CD4-positive, alpha-beta T cell treated with Interferon alpha-2 for 1 hour (primary cell): ENCODE measurements around the gene ARHGEF4.
"Not testable (repeated sequence)": the region's sequence is repeated elsewhere in the genome, so short reads cannot be mapped to it uniquely, and the experiment has no call there.

ENCODE experiments used
- DNase-seq, 2 donors: peaks; one replicate each; pipeline ENCODE4 v3.0.0-alpha.2; 2020 to 2022

ARHGEF4 gene

DNA sequence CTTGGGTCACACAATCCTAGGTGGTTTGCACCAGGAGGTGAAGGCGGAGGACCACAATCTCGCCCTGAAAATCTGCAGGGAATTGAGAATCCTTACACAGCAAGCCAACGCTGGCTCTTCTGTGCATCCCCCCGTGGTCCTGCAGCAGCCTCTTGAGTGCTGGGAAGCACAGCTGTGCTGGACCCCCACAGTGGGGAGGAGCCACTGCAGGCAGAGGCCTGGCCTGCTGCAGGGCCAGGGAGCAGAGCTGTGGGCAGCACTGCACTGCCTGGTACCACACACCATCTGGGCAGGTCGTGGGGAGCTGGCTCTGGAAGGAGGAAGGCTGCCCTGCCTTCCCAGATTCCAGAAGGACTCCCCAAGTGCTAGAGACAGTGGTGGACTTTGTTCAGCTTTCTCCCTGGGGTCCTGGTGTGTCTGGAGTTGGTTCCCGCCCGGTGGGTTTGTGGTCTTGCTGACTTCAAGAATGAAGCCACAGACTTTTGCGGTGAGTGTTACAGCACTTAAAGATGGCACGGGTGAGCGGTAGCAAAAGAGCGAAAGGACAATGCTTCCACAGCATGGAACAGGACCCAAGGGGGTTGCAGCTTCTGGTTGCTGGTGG, 150.3 kb downstream of the ARHGEF4 start:
- no peak for DNase-seq

DNA sequence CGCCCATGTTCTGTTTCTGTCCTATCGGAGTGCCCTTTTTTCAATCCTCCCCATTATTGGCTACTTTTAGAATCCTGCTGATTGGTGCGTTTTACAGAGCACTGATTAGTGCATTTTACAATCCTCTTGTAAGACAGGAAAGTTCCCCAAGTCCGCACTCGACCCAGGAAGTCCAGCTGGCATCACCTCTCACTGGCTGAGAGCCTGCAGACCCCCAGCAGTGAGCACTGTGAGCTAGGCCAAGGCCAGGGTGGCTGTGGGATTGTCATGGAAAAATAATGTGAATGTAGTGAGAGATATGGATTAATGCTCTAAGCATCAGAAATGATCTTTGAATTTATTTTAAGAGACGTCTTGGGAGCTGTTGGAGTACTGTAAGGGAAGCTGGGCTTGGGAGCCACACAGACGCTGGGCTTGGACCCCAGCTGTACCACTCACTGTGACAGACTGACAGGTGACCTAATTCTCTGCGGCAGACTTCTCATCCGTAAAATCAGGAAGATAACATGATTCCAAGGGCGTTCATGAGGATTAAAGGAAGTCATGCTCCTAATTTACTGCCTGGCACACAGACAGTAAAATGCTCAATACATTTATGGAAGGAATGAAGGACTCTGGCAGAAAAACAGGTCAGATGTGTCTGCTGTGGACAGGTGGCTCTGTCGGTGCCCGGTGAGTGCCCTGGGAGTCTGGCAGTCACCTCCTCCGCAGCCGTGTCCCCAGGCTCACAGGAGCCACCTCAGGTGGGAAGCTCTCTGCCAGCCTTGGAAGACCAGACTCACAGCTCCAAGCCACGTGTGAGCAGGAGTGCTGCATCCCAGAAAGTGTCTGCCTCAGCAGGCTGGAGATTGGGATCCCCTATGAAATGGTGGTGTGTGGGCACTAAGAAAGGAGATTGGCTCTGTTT, 151.1 kb downstream of the ARHGEF4 start:
- DNase-seq = no peak

DNA sequence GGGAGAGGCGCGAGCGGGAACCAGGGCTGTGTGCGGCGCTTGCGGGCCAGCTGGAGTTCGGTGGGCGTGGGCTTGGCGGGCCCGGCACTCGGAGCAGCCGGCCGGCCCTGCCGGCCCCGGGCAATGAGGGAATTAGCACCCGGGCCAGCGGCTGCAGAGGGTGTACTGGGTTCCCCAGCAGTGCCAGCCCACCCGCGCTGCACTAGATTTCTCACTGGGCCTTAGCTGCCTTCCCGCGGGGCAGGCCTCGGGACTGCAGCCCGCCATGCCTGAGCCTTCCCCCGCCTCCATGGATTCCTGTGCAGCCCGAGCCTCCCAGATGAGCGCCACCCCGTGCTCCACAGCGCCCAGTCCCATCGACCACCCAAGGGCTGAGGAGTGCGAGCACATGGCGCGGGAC, 154.7 kb downstream of the ARHGEF4 start:
- not testable (repeated sequence) for DNase-seq

DNA sequence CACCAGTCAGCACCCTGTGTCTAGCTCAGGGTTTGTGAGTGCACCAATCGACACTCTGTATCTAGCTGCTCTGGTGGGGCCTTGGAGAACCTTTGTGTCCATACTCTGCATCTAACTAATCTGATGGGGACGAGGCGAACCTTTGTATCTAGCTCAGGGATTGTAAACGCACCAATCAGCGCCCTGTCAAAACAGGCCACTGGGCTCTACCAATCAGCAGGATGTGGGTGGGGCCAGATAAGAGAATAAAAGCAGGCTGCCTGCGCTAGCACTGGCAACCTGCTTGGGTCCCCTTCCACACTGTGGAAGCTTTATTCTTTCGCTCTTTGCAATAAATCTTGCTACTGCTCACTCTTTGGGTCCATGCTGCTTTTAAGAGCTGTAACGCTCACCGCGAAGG, 155.3 kb downstream of the ARHGEF4 start:
- DNase-seq = not testable (repeated sequence)

DNA sequence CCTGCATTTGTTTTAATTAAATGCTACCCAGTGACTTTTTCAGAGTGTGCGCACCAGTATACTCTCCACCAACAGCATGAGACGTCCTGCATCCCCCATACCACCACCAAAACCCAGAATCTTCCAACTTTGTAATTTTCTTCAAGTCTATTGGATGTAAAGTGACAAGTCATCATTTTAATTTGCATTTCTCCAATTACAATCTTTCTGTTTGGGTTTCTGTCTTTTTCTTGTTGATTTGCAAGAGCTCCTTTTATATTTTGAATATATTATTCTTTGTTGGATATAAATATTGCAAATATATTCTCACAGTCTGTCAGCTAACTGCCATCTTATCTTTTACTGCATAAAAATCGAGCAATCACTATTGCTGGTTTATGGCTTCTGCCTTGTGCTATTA, 160.0 kb downstream of the ARHGEF4 start:
- no peak for DNase-seq

DNA sequence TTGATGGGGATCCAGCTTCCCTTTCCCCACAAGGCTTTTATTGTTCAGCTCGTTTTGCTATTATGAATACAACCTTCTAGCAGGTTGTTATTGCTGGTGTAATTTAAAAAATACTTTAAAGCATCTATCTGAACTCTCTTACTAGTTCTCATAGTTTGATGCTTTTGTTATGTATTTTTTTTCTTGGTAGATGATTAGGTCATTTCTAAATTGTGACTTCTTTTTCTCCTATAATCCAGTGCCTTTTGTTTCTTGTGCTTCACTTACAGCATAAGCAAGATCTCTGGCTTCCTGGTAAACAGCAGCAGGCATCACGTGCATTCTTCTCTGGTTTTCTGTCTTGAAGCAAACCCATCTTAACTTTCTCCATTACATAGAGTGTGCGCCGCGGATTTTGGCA, 160.5 kb downstream of the ARHGEF4 start:
- DNase-seq = no peak

DNA sequence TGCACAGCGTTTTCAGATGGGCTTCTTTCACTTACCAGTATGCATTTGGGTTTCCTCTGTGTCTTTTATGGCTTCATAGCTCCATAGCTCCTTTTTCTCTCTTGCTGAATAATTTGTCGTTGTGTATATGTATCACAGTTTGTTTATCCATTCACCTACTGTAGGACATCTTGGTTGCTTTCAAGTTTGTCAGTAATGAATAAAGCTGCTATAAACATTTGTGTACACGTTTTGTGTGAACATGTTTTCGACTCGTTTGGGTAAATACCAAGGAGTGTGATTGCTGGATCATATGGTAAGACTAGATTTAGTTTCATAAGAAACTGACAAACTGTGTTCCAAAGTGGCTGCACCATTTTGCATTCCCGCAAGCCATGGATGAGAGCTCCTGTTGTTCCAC, 161.8 kb downstream of the ARHGEF4 start:
- no peak for DNase-seq

DNA sequence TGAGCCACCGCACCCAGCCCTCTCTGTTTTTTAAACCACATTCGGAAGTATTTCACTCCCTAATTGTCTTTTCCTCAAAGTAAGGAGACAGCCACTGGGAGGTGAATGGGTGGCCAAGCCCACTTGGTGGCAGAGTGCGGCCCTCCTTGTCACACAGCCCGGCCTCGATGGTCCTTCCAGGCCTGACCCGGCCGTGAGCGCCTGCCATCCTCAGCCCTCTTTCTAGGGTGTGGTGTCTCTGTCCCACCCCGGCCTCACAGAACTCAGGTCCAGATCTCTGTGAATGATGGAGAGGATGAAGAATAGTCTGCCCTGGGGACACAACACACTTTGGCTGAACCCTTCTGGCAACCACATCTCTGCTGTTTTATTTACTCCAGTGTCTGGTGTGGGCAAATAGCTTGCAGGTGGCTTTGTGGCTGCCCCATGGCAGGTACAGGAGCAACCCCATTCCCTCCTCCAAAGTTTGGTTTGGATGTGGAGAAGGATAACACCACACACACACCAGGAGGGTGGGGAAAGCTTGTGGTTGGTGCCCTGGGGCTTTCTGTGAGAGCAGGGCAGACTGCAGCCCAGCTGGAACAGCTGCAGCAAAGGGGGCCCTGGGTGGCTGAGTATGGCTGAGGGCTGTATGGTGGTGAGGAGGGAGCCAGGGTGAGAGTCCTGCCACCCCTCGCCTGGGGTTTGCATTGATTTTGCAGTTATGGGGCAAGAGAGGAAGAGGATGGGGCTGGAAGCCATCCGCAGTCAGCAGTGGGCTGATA, 167.9 kb downstream of the ARHGEF4 start:
- no peak for DNase-seq

DNA sequence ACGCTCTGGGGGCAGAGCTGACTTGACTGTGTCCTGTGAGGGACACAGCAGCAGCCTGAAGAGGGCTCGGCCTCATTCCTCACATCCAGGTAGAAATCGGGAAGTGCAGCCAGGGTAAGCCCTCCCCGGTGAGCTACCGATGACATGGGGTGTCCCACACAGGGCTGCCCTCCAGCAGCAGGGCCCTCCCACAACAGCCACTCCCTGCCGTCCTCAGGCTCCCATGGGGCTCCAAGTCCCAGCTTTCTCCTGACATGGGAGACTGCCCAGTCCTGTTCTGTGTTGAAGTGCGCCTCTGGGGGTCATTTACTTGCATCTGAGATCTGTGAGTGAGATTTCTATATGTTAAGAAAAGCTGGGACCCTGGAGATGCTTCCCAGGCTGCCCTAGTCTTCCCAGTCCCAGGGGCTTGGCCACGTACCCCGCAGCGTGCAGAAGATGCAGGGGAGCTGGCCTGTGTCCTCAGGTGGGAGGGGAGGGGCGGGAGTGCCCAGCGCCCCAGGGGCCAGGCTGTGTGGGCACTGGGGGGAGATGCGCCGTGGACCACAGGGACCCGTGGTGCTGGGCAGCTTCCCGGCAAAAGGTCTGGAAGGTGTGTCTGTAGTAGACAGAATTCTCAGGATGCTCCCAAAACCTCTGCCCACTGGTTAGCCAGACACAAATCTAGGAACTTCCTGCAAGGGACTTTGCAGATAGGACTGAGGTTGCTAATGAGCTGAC, 168.7 kb downstream of the ARHGEF4 start:
- no peak for DNase-seq

DNA sequence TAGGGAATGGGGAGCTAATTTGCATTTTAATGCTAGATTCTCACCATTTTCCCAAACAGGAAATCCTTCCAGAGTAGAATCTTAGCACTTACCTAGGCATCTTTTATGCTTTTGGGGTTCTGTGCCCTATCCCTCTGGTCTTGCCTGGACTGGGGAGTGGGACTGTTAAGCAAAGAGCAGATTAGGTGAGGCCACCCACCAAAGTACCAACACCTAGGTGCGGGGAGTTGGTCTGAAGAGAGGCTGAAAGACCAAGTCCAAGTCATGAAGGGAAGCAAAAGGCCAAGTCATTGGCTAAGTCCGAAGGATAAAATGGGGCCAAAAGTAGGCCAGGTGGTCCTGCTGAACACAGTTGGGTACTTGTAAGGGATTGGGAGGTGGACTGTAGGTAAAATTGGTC, 169.8 kb downstream of the ARHGEF4 start:
- no peak for DNase-seq

DNA sequence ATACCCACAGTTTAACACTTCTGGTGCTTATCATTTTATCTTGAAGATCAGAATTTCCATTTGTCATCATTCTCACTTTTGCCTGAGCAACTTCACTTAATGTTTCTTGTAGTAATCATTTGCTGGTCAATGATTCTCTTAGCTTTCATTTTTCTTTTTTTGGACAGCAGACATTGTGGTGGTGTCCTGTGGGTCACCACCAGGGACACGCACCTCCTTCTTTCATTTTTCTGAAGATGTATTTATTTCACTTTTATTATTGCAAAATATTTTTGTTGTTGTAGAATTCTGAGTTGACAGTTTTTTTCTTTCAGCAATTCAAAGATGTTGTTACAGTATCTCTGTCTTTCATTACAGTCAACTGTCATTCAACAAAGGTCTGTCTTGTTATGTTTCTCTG, 172.3 kb downstream of the ARHGEF4 start:
- no peak for DNase-seq

DNA sequence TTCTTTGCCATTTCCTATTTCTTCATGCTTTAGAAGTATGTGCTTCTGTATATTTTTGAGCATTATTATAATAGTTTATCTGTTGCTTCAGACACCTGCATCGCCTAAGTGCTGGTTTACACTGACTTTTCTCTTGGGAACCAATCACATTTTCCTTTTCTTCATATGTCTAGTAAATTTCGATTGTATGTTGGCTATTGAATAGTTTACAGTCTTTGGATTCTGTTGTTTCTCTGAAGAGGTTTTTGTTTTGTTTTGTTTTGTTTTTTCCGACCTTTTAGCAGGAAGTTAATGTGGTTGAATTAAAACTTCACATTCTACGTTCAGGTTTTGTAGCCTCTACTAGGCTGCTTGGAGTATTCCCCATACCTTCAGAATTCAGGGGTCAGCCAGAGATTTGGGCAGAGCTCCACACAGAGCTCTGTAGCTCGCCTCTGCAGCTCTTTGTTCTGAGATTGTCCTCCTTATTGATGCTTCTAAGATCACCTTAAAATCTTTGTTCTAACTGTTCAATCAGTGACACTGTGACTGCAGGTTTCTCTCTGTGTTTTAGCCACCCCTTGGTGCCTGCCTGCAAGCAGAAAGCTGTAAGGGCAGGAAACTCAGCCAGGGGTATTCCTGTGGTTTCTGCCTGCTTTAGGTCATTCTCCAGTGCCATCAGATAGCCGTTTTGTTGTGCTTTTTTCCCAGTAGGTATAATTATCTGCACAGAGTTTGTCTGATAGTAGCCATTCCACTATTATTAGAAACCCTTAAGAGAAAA, 173.2 kb downstream of the ARHGEF4 start:
- DNase-seq = no peak

DNA sequence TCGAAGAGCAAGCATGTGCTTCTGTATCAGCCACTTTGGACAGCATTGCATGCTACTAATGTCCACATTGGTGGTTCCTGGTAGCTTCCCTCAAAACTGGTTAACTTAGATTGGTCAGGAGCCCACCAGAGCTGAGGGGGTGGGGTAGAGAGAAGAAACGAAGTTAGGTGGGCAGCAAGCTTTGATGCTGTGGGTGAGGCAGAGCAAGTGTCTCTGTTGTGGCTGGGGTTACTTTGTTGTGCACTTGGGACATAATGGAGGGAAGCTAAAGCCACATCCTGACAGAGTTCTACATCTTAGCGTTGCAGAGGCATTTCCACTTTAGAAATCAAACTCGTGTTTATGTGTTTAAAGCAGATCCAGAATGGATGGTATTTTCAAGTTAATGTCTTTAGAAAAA, 173.9 kb downstream of the ARHGEF4 start:
- peak in 1 of 2 donors; percentile 20 for DNase-seq

DNA sequence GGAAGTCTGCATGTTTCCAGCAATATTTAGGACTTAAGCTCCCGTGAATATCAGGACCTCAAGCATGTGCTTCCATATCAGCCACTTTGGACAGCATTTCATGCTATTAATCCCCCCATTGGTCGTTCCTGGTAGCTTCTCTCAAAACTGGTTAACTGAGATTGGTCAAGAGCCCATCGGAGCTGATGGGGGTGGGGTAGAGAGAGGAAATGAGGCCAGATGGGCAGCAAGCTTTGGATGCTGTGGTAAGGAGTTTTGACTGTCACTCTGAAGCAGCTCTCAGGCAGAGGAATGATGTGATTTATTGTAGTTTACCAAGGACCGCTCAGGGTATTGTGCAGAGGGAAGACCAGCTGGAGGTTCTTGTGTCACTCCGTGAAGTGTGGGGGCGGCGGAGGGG, 174.8 kb downstream of the ARHGEF4 start:
- DNase-seq = no peak

DNA sequence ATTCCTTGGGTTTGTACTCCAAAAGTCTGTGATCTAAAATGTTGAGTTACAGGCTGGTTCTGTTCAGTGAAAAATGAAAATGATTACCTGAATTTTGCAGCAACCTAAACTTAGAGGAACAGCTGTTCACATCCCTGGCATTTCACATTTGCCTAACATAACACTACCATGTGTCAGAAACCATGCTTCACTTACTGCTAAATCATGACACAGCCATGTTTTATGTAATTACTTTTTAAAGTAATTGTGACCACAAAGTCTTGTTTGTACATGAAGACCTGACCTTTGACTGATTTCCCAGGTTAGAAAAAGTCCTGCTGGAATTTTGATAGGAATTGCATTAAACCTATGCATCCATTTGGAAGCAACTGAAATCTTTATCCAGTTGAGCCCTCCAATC, 177.4 kb downstream of the ARHGEF4 start:
- no peak for DNase-seq

DNA sequence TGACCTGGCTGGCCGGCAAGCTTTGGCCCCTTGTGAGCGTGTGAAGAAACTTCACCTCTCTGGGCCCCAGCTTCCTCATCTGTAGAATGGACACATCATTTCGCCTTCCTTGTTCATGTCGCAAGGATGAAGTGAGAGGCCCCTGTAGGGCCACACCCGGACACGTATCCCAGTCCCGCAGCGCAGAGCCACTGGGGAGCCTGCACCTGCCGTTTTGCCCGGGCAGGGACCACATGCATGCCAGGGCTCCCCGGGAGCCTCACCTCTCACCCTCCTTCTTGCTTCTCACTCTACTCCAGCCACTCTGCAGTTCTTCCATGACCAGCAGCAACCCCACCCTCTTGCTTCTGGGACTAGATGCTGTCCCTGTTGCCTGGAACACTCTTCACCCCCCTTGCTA, 179.1 kb downstream of the ARHGEF4 start:
- DNase-seq = no peak

DNA sequence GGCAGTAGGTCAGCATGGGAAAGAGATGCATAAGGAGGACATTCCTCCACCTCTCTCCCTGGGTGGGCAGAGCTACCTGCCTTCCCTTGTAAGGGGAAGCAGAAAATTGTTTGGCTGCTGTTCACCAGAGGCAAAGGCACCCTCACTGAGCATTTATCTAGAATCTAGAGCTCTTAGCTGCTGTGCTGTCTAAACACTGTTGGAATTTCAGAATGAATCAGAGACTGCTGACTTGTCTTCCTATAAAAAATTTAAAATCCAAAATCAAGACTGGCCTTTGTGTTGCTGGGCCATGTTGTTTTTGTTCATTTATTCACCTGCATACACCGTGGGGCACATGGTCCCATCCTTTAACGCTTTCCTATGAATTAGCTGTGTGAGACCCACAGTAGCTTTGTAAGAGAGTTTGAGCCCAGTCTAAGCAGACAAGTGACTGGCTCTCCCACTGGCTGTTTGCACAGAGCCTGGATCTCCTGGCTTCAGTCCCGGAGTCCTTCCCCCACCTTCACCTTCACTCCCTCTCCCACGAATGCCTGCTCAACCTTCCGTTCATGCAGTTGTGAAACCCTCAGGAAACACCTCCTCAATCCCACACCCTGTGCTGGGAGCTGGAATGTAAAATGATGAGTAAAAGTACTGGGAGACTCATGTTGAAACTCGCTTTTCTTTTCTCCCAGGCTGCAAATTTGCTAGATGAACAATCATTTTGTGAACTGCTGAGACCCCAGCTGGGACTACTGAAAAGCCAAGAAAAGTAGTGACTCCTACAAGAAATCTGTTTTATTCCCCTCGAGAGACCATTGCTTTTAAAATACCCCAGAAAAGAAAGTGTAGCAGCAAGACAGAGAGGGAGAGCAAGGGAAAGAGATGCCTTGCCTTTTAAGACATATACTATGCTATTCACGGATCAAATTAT, 180.4 kb downstream of the ARHGEF4 start:
- DNase-seq = no peak

DNA sequence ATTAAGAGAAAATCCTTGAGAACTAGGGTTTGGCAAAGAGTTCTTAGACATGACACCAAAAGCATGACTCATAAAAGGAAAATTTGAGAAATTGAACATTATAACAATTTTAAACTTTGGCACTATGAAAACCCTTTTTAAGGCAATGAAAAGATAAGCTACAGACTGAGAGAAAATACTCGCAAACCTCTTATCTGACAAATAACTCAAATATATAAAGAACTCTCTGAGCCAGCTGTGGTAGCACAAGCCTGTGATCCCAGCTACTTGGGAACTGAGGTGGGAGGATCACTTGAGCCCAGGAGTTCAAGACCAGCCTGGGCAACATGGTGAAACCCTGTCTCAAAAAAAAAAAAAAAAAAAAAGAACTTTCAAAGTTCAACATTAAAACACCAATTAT, 186.0 kb downstream of the ARHGEF4 start:
- no peak for DNase-seq

DNA sequence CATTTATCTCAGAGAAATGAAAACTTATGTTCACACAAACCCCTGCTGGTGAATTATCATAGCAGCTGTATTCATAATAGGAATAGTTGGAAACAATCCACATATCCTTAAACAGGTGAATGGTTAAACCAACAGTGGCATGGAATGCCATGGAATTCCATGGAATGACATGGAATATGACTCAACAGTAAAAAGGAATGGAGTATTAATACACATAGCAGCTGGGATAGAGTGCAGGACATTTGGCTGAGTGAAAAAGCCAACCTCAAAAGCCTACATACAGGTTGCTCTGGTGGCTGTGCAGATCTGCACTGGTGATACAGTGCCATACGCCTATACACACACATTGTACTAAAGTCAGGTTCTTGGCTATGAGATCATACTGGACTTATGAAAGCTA, 187.0 kb downstream of the ARHGEF4 start:
- DNase-seq = no peak

DNA sequence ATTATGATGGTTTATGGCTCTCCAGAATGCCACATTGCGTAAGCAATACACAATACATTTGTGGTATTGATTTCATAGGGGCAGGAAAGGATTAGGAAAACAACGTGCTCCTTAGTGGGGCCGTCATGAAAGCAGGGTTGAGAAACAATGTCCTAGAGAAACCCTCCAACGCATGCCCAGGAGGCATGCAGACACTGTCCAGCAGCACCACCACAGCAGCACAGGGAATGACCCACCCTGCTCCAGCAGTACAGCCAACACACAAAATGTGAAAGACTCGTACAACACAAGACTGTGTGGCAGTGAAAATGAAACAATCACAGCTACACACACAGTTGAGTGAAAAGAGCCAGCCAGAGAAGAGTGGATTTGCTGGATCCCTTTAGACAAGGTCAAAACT, 190.2 kb downstream of the ARHGEF4 start:
- DNase-seq = no peak
